Measurements from ENCODE around the gene OR52N5. TPM values are rescaled to one million over a fixed set of nuclear protein-coding genes. Genes with fewer than 3 reads are reported as not detected.

OR52N5 gene
- polyA plus RNA-seq, 3 donors: not detected

DNA sequence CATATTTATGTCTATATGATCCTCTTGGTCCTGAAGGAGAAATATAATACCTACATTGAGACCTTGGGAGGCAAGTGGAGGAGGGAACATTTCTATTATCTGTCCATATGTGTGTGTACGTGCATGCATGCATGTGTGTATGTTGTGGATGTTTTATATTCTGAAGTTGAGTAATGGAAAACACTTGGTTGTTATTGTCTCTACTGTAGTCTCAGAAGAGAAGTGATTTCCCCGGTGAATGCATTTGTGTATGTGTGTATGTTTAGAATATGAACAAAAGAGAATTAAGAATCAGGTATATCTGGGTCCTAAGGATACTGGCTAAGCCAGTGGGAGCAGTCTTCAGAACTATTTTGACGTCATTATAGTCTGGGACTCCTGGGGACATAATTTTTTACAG, 8.0 kb upstream of the OR52N5 start, which contains the start of gene OR52N1:
Gene OR52N1 (minus strand): TSS at position 101 of the 400 bp plus-strand sequence. CDS start 2,449 bp downstream, outside the sequence.
- H3K79me2 ChIP-seq (ENCODE audit: insufficient read depth, low read length): no peaks in the 10 kb centered on the region
- no peaks in the 10 kb centered on the region for H3K36me3 ChIP-seq (replicated peaks in 1 of 2; ENCODE audit: control insufficient read depth in 1 of 2, insufficient read depth in 2 of 2, low read length in 2 of 2)
- intact Hi-C loops (cut with micrococcal nuclease): loop anchor here in 1 of 2 donors (10.0 kb wide), 1 partner anchor 1136 kb away; no protein-coding TSS in a partner anchor
- no peak within 1 kb of the TSS for H3K9ac ChIP-seq (ENCODE audit: insufficient read depth, low read length, poor library complexity, severe bottlenecking)
- no peaks in the 10 kb centered on the region for H3K4me1 ChIP-seq (ENCODE audit: control insufficient read depth in 1 of 2, insufficient read depth in 2 of 2, low read length in 2 of 2)
- Mint-ChIP-seq H3K9me3 (peaks cover 0 to 3% (median 0%) of the 10 kb centered on the region in 7 donors), H3K4me3 (no peak within 1 kb of the TSS), H3K36me3 (no peaks in the 10 kb centered on the region), H3K27me3 (ENCODE audit: low read depth in 3 of 3) (peaks cover 0 to 2% (median 2%) of the 10 kb centered on the region in 3 donors), H3K4me1 (no peaks in the 10 kb centered on the region), H3K27ac (no peak within 1 kb of the TSS)
- H3K27me3 ChIP-seq (ENCODE audit: control insufficient read depth in 2 of 2, insufficient read depth in 2 of 2, low read length in 2 of 2): no peaks in the 10 kb centered on the region
- no peak for DNase-seq
- TF ChIP-seq, protein P1, sequence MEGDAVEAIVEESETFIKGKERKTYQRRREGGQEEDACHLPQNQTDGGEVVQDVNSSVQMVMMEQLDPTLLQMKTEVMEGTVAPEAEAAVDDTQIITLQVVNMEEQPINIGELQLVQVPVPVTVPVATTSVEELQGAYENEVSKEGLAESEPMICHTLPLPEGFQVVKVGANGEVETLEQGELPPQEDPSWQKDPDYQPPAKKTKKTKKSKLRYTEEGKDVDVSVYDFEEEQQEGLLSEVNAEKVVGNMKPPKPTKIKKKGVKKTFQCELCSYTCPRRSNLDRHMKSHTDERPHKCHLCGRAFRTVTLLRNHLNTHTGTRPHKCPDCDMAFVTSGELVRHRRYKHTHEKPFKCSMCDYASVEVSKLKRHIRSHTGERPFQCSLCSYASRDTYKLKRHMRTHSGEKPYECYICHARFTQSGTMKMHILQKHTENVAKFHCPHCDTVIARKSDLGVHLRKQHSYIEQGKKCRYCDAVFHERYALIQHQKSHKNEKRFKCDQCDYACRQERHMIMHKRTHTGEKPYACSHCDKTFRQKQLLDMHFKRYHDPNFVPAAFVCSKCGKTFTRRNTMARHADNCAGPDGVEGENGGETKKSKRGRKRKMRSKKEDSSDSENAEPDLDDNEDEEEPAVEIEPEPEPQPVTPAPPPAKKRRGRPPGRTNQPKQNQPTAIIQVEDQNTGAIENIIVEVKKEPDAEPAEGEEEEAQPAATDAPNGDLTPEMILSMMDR (IDR thresholded peaks at IDR 0.05): no peak
- WGBS (ENCODE audit: insufficient coverage): 100% methylated on average over 2 of the region's 3 CpGs
- no peak within 1 kb of the TSS for H3K4me3 ChIP-seq (replicated peaks in 1 of 3; ENCODE audit: low read depth in 2 of 3, low read length in 3 of 3)
- no peaks in the 10 kb centered on the region for H3K9me3 ChIP-seq (replicated peaks in 1 of 2; ENCODE audit: control insufficient read depth in 1 of 2, insufficient read depth in 1 of 2, low read length in 2 of 2)
- H3K27ac ChIP-seq (ENCODE audit: low read depth in 1 of 2, low read length in 2 of 2): no peak within 1 kb of the TSS
- H4K20me1 ChIP-seq (ENCODE audit: insufficient read depth, low read length): no peaks in the 10 kb centered on the region
- H3K4me2 ChIP-seq (replicated peaks; ENCODE audit: extremely low read depth, low read length, poor library complexity, severe bottlenecking): no peak within 1 kb of the TSS
- H2AFZ ChIP-seq (ENCODE audit: insufficient read depth, low read depth, low read length, poor library complexity, severe bottlenecking): no peak within 1 kb of the TSS

DNA sequence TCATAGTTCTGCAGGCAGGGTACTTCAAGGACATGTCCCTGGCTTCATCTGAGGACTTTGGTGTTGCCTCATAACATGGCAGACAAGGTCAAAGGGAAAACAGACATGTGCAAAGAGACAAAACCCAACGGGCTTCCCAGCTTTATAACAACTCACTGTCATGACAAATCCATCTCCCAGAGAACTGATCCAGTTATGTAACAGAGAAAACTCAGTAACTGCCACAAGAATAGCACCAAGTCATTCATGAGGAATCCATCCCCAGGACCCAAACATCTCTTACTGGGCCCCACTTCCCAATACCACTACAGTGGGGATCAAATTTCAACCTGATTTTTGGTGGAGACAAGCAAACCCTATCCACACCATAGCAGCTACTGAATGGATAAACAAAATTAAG, 16.1 kb downstream of the OR52N5 start:
- no peaks in the 10 kb centered on the region for H3K4me1 Mint-ChIP-seq
- TF ChIP-seq, protein P1 (IDR thresholded peaks at IDR 0.05): no peak

More for the DNA sequence above, 16.1 kb downstream of the OR52N5 start:
- no peaks in the 10 kb centered on the region for H3K36me3 ChIP-seq (replicated peaks in 1 of 2; ENCODE audit: control insufficient read depth in 1 of 2, insufficient read depth in 2 of 2, low read length in 2 of 2)
- H3K4me2 ChIP-seq (replicated peaks; ENCODE audit: extremely low read depth, low read length, poor library complexity, severe bottlenecking): no peak overlapping the region
- intact Hi-C loops (cut with micrococcal nuclease): no loop called here
- no peak overlapping the region for H3K27ac ChIP-seq (ENCODE audit: low read depth in 1 of 2, low read length in 2 of 2)
- no peak overlapping the region for H3K9ac ChIP-seq (ENCODE audit: insufficient read depth, low read length, poor library complexity, severe bottlenecking)
- H3K4me3 ChIP-seq (replicated peaks in 1 of 3; ENCODE audit: low read depth in 2 of 3, low read length in 3 of 3): no peak overlapping the region
- Mint-ChIP-seq H3K36me3 (no peaks in the 10 kb centered on the region), H3K27me3 (ENCODE audit: low read depth in 3 of 3) (no peaks in the 10 kb centered on the region), H3K4me3 (no peak overlapping the region), H3K9me3 (no peaks in the 10 kb centered on the region), H3K27ac (no peak overlapping the region)
- H3K27me3 ChIP-seq (ENCODE audit: control insufficient read depth in 2 of 2, insufficient read depth in 2 of 2, low read length in 2 of 2): no peaks in the 10 kb centered on the region
- no peak overlapping the region for H2AFZ ChIP-seq (ENCODE audit: insufficient read depth, low read depth, low read length, poor library complexity, severe bottlenecking)
- 78% methylated on average over 1 of the region's 1 CpG for WGBS (ENCODE audit: insufficient coverage)
- no peak for DNase-seq
- H3K9me3 ChIP-seq (replicated peaks in 1 of 2; ENCODE audit: control insufficient read depth in 1 of 2, insufficient read depth in 1 of 2, low read length in 2 of 2): no peaks in the 10 kb centered on the region
- H3K79me2 ChIP-seq (ENCODE audit: insufficient read depth, low read length): no peaks in the 10 kb centered on the region
- no peaks in the 10 kb centered on the region for H3K4me1 ChIP-seq (ENCODE audit: control insufficient read depth in 1 of 2, insufficient read depth in 2 of 2, low read length in 2 of 2)
- no peaks in the 10 kb centered on the region for H4K20me1 ChIP-seq (ENCODE audit: insufficient read depth, low read length)

Data from CD14-positive monocyte (primary cell).